Colonic mucosa (tissue), 4 donors: Measurements from ENCODE around the gene ZFPM1. TPM values are rescaled to one million over a fixed set of nuclear protein-coding genes. Genes with fewer than 3 reads are reported as not detected.

Experiments used
- DNase-seq: peaks from one replicate; pipeline ENCODE4 v3.0.0-alpha.2; 2020
- H3K27ac ChIP-seq: fragments of 200-600 bp; one replicate; pipeline ENCODE4 v1.8.0; 2021
- H3K27me3 ChIP-seq: fragments of 200-600 bp; one replicate; pipeline ENCODE4 v1.8.0; 2021
- H3K36me3 ChIP-seq: fragments of 200-600 bp; one replicate; pipeline ENCODE4 v1.8.0; 2021
- H3K4me1 ChIP-seq: fragments of 200-600 bp; one replicate; pipeline ENCODE4 v1.8.0; 2021; ENCODE audit warnings: mild to moderate bottlenecking
- H3K4me3 ChIP-seq: fragments of 200-600 bp; one replicate; pipeline ENCODE4 v1.8.0; 2021
- H3K9ac ChIP-seq, 2 donors: one replicate each; pipeline ENCODE4 v1.7.0; 2013; ENCODE audit warnings: control low read depth in 2 of 2, low read depth in 2 of 2, low read length in 2 of 2
- H3K9me3 ChIP-seq: fragments of 200-600 bp; one replicate; pipeline ENCODE4 v1.8.0; 2021
- CTCF ChIP-seq: fragments of 200-600 bp; IDR thresholded peaks from one replicate; pipeline ENCODE4 v1.8.0; 2022; ENCODE audit warnings: antibody characterized with exemption, mild to moderate bottlenecking
- intact Hi-C: fragments of 100-400 bp; cut with DNase I; formaldehyde crosslinking; loops from one replicate; pipeline ENCODE4 v1.14.1; 2022
- total RNA-seq, 2 donors: library from RNA; stranded (reverse); fragmentation: NEBNext Ultra II Directional in 1 of 2; extraction: Animal tissue kit (Norgen Biotek cat#: 25700) in 1 of 2; gene quantifications; one replicate each; pipeline ENCODE4 v1.2.1, GENCODE V29; 2021
- donor health status: healthy.
- donor health status: DM: no; HTN: no; CAD: no.
- donor health status: DM: no; HTN: no; CAD: no.

The ZFPM1 gene
- total RNA-seq, 2 donors from 2014 or later, result 6.6 to 12.5 TPM

GRCh38 chr16:88487124-88487432, 34.0 kb downstream of the ZFPM1 start:
- intact Hi-C loops, result no loop called here
- no peak overlapping the region for H3K27ac ChIP-seq
- H3K9me3 ChIP-seq, result no peaks in the 10 kb centered on the region
- no peak for TF ChIP-seq CTCF
- no peak for DNase-seq
- H3K27me3 ChIP-seq, result no peaks in the 10 kb centered on the region
- peaks cover 19% of the 10 kb centered on the region for H3K4me1 ChIP-seq
- H3K36me3 ChIP-seq, result no peaks in the 10 kb centered on the region
- H3K4me3 ChIP-seq, result no peak overlapping the region
- H3K9ac ChIP-seq, result peak overlapping the region in 1 of 2 donors; percentile 12

DNA sequence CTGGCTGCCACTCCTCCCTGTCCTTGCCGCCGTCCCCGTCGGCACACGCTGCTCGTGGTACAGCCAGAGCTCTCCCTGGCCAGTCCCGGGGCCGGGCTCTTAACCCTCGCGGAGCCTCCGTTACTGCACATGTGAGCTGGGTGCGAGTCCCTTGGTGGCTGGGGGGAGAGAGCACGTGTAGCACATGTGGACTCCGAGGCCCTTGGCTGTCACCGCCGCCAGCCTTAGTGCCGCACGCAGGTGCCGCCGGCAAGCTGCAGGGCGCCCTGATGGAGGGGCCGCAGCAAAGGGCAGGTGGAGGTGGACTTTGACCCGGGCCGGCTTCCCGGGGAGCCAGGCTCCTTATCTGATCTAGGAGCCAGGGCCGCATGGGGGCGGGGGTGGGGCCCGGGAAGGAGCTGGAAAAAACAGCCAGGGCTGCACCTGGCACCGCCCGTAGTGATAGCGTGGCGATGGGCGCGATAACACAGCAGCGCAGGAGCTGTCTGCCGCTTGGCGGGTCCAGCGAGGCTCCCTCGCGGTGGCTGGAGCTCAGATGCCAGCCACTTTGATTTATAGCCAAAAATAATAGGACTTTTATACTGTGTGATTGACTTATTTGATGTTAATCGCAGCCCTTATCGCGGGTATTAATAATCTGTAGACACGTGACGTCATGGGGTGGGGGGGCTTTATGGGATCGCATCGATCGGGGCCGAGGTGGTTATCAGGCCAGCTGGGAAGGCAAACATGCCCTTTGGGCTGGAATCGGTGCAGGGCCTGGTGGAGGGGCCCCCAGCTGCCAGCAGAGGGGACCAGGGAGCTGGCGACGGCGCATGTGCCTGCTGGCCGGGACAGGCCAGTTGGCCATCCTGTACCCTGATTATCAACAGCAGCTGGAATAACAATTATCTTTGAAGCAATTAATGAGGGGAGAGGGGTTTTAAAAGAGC, 35.1 kb downstream of the ZFPM1 start:
- Histone ChIP-seq H3K9me3 (no peaks in the 10 kb centered on the region), H3K9ac (peak overlapping the region in 1 of 2 donors; percentile 31), H3K36me3 (no peaks in the 10 kb centered on the region), H3K27me3 (no peaks in the 10 kb centered on the region), H3K4me3 (no peak overlapping the region), H3K4me1 (peaks cover 19% of the 10 kb centered on the region), H3K27ac (peak overlapping the region; percentile 40)
- no peak for TF ChIP-seq CTCF
- intact Hi-C loops, result no loop called here
- peak; percentile 96 for DNase-seq

GRCh38 chr16:88489163-88489741, 36.2 kb downstream of the ZFPM1 start:
- Histone ChIP-seq H3K4me1 (peaks cover 19% of the 10 kb centered on the region), H3K9ac (peak overlapping the region in 1 of 2 donors; percentile 43), H3K36me3 (no peaks in the 10 kb centered on the region), H3K27ac (no peak overlapping the region), H3K27me3 (no peaks in the 10 kb centered on the region), H3K9me3 (no peaks in the 10 kb centered on the region), H3K4me3 (no peak overlapping the region)
- intact Hi-C loops, result no loop called here
- TF ChIP-seq CTCF, result no peak
- peak; percentile 66 for DNase-seq

GRCh38 chr16:88491001-88491559, 38.0 kb downstream of the ZFPM1 start:
- Histone ChIP-seq H3K9ac (no peak overlapping the region), H3K27ac (no peak overlapping the region), H3K4me3 (no peak overlapping the region), H3K4me1 (peaks cover 15% of the 10 kb centered on the region), H3K27me3 (no peaks in the 10 kb centered on the region), H3K9me3 (no peaks in the 10 kb centered on the region), H3K36me3 (no peaks in the 10 kb centered on the region)
- intact Hi-C loops, result no loop called here
- no peak for TF ChIP-seq CTCF
- no peak for DNase-seq

DNA sequence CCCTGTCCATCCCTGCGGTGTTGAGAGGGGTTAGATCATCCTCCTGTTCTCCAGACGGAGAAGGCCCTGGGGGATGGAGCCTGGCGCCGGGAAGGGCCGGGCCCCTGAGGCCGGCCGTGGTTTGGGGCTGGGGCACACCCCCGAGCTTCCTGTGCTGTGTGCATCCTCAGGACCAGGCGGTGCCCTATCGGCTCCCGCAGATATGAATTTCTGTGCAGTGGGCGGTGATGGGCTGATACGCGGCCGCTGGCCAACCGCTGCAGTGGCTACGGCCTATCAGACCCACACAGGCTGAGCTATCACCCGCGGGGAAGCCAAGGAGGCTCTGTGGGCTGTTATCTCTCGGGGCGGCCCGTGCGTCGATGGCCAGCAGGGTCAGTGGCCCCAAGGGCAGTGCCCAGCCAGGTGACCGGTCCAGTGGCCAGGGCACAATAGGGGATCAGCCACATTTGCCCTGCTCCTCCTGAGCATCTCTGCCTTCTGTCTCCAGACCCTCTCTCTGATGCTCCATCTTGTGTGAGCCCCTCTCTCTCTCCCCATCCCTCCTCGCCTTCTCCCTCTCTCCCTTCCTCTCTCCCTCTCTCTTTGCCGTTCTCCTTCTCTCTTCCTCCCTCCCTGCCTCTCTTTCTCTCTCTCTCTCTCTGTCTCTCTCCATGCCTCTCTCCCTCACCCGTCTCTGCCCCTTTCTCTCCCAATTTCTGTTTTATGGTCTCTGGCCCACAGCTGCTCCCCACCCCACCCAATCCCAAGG, 38.7 kb downstream of the ZFPM1 start:
- Histone ChIP-seq H3K4me1 (peaks cover 15% of the 10 kb centered on the region), H3K27me3 (no peaks in the 10 kb centered on the region), H3K27ac (no peak overlapping the region), H3K9ac (no peak overlapping the region), H3K4me3 (no peak overlapping the region), H3K9me3 (no peaks in the 10 kb centered on the region), H3K36me3 (no peaks in the 10 kb centered on the region)
- DNase-seq, result no peak
- intact Hi-C loops, result no loop called here
- TF ChIP-seq CTCF, result no peak
